ENCODE measurements around the gene FBXL5.

Gene FBXL5

GRCh38 chr4:15601862-15602261 is 53.3 kb downstream of the FBXL5 start:
- H3K79me1 ChIP-seq (replicated peaks; ENCODE audit: low read length, poor library complexity, severe bottlenecking): peaks cover 11% of the 10 kb centered on the region
- H3K27me3 ChIP-seq (ENCODE audit: control insufficient read depth in 1 of 2, insufficient read depth in 1 of 2, low read length in 2 of 2): no peaks in the 10 kb centered on the region
- no peak overlapping the region for H3K4me2 ChIP-seq (ENCODE audit: low read length, poor library complexity, severe bottlenecking)
- H2AFZ ChIP-seq (ENCODE audit: low read depth, low read length): no peak overlapping the region
- no peaks in the 10 kb centered on the region for H3K9me3 ChIP-seq (ENCODE audit: control insufficient read depth, low read length)
- no peak overlapping the region for H4K8ac ChIP-seq (ENCODE audit: low read length)
- no peak overlapping the region for H3K14ac ChIP-seq (ENCODE audit: low read length in 2 of 2)
- no peak overlapping the region for H3K18ac ChIP-seq (ENCODE audit: low read depth in 1 of 2, low read length in 2 of 2)
- no peak overlapping the region for H3K4ac ChIP-seq (ENCODE audit: low read depth in 1 of 2, low read length in 2 of 2)
- no peak overlapping the region for H2BK15ac ChIP-seq (ENCODE audit: low read depth, poor library complexity, severe bottlenecking)
- 75% methylated on average over 1 of the region's 2 CpGs for WGBS
- no peaks in the 10 kb centered on the region for H3K4me1 ChIP-seq (ENCODE audit: control insufficient read depth, insufficient read depth, low read depth, low read length)
- H4K91ac ChIP-seq (ENCODE audit: low read length): no peak overlapping the region
- peaks cover 14 to 91% of the 10 kb centered on the region in 2 experiments for H3K36me3 ChIP-seq (ENCODE audit: control insufficient read depth in 1 of 2, insufficient read depth in 2 of 2, low read depth in 1 of 2, low read length in 2 of 2)
- H2AK5ac ChIP-seq (ENCODE audit: low read length, severe bottlenecking): no peak overlapping the region
- no peak overlapping the region for H3K4me3 ChIP-seq (ENCODE audit: insufficient read depth in 1 of 2, low read depth in 1 of 2, low read length in 2 of 2)
- no peak overlapping the region for H3K23ac ChIP-seq (ENCODE audit: low read length in 2 of 2)
- no peak overlapping the region for H2BK120ac ChIP-seq (ENCODE audit: low read depth, low read length)
- H2BK5ac ChIP-seq (ENCODE audit: low read depth, low read length, poor library complexity, severe bottlenecking): no peak overlapping the region
- H2BK12ac ChIP-seq (ENCODE audit: low read length in 2 of 2): no peak overlapping the region
- no peak overlapping the region for H3K27ac ChIP-seq (ENCODE audit: low read length, poor library complexity, severe bottlenecking)
- no peak for DNase-seq
- no peak overlapping the region for H3K9ac ChIP-seq (ENCODE audit: low read length)

DNA sequence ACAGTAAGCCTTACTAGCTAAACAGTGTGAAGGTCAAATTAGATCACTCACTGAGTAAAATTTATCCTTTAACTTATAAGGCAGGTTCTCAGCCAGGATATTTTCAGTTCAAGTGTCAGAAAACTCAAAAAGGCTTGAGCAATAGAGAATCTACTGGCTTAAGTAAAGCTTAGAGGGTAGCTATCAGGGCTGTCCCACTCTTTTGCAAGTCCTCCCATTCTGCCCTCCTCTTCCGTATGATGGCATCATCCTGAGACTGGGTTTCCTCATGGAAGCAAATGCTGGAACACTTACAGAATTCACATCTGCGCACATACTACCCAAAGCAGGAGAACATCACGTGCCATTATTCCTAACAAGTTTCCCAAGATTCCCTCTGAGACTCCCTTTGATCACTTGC is 55.0 kb downstream of the FBXL5 start:
- no peak overlapping the region for H2AK5ac ChIP-seq (ENCODE audit: low read length, severe bottlenecking)
- H3K4me1 ChIP-seq (ENCODE audit: control insufficient read depth, insufficient read depth, low read depth, low read length): no peaks in the 10 kb centered on the region
- H2AFZ ChIP-seq (ENCODE audit: low read depth, low read length): no peak overlapping the region
- no peak overlapping the region for H2BK15ac ChIP-seq (ENCODE audit: low read depth, poor library complexity, severe bottlenecking)
- H3K79me1 ChIP-seq (replicated peaks; ENCODE audit: low read length, poor library complexity, severe bottlenecking): peaks cover 10% of the 10 kb centered on the region
- DNase-seq: no peak
- H4K8ac ChIP-seq (ENCODE audit: low read length): no peak overlapping the region
- no peak overlapping the region for H4K91ac ChIP-seq (ENCODE audit: low read length)
- H2BK120ac ChIP-seq (ENCODE audit: low read depth, low read length): no peak overlapping the region
- no peak overlapping the region for H3K9ac ChIP-seq (ENCODE audit: low read length)
- H3K14ac ChIP-seq (ENCODE audit: low read length in 2 of 2): no peak overlapping the region
- no peak overlapping the region for H3K18ac ChIP-seq (ENCODE audit: low read depth in 1 of 2, low read length in 2 of 2)
- WGBS: 96% methylated on average over 3 of the region's 3 CpGs
- no peak overlapping the region for H3K27ac ChIP-seq (ENCODE audit: low read length, poor library complexity, severe bottlenecking)
- no peak overlapping the region for H3K23ac ChIP-seq (ENCODE audit: low read length in 2 of 2)
- H2BK12ac ChIP-seq (ENCODE audit: low read length in 2 of 2): no peak overlapping the region
- H3K27me3 ChIP-seq (ENCODE audit: control insufficient read depth in 1 of 2, insufficient read depth in 1 of 2, low read length in 2 of 2): no peaks in the 10 kb centered on the region
- H3K4me2 ChIP-seq (ENCODE audit: low read length, poor library complexity, severe bottlenecking): no peak overlapping the region
- H3K4me3 ChIP-seq (ENCODE audit: insufficient read depth in 1 of 2, low read depth in 1 of 2, low read length in 2 of 2): no peak overlapping the region
- no peak overlapping the region for H2BK5ac ChIP-seq (ENCODE audit: low read depth, low read length, poor library complexity, severe bottlenecking)
- peaks cover 14 to 99% of the 10 kb centered on the region in 2 experiments for H3K36me3 ChIP-seq (ENCODE audit: control insufficient read depth in 1 of 2, insufficient read depth in 2 of 2, low read depth in 1 of 2, low read length in 2 of 2)
- H3K4ac ChIP-seq (ENCODE audit: low read depth in 1 of 2, low read length in 2 of 2): no peak overlapping the region
- H3K9me3 ChIP-seq (ENCODE audit: control insufficient read depth, low read length): no peaks in the 10 kb centered on the region

GRCh38 chr4:15598644-15599043 is 56.5 kb downstream of the FBXL5 start:
- H3K4ac ChIP-seq (ENCODE audit: low read depth in 1 of 2, low read length in 2 of 2): no peak overlapping the region
- no peak overlapping the region for H2BK120ac ChIP-seq (ENCODE audit: low read depth, low read length)
- no peaks in the 10 kb centered on the region for H3K4me1 ChIP-seq (ENCODE audit: control insufficient read depth, insufficient read depth, low read depth, low read length)
- no peak overlapping the region for H2AFZ ChIP-seq (ENCODE audit: low read depth, low read length)
- WGBS: 66% methylated on average over 4 of the region's 4 CpGs
- peak; percentile 83 for DNase-seq
- H2BK5ac ChIP-seq (ENCODE audit: low read depth, low read length, poor library complexity, severe bottlenecking): no peak overlapping the region
- peaks cover 17 to 99% of the 10 kb centered on the region in 2 experiments for H3K36me3 ChIP-seq (ENCODE audit: control insufficient read depth in 1 of 2, insufficient read depth in 2 of 2, low read depth in 1 of 2, low read length in 2 of 2)
- no peaks in the 10 kb centered on the region for H3K27me3 ChIP-seq (ENCODE audit: control insufficient read depth in 1 of 2, insufficient read depth in 1 of 2, low read length in 2 of 2)
- no peak overlapping the region for H2BK15ac ChIP-seq (ENCODE audit: low read depth, poor library complexity, severe bottlenecking)
- no peak overlapping the region for H2AK5ac ChIP-seq (ENCODE audit: low read length, severe bottlenecking)
- H3K23ac ChIP-seq (ENCODE audit: low read length in 2 of 2): no peak overlapping the region
- H4K91ac ChIP-seq (ENCODE audit: low read length): no peak overlapping the region
- no peaks in the 10 kb centered on the region for H3K9me3 ChIP-seq (ENCODE audit: control insufficient read depth, low read length)
- peaks cover 14% of the 10 kb centered on the region for H3K79me1 ChIP-seq (replicated peaks; ENCODE audit: low read length, poor library complexity, severe bottlenecking)
- no peak overlapping the region for H3K18ac ChIP-seq (ENCODE audit: low read depth in 1 of 2, low read length in 2 of 2)
- no peak overlapping the region for H3K14ac ChIP-seq (ENCODE audit: low read length in 2 of 2)
- H3K4me3 ChIP-seq (ENCODE audit: insufficient read depth in 1 of 2, low read depth in 1 of 2, low read length in 2 of 2): no peak overlapping the region
- H3K4me2 ChIP-seq (ENCODE audit: low read length, poor library complexity, severe bottlenecking): no peak overlapping the region
- H2BK12ac ChIP-seq (ENCODE audit: low read length in 2 of 2): no peak overlapping the region
- H3K27ac ChIP-seq (ENCODE audit: low read length, poor library complexity, severe bottlenecking): no peak overlapping the region
- H4K8ac ChIP-seq (ENCODE audit: low read length): no peak overlapping the region
- no peak overlapping the region for H3K9ac ChIP-seq (ENCODE audit: low read length)

- WGBS: 91% methylated on average over 3 of the region's 3 CpGs
- H3K4ac ChIP-seq (ENCODE audit: low read depth in 1 of 2, low read length in 2 of 2): no peak overlapping the region
Measured at GRCh38 chr4:15592799-15593198, 62.4 kb downstream of the FBXL5 start.

More at GRCh38 chr4:15592799-15593198, 62.4 kb downstream of the FBXL5 start:
- no peak overlapping the region for H2BK120ac ChIP-seq (ENCODE audit: low read depth, low read length)
- H3K9me3 ChIP-seq (ENCODE audit: control insufficient read depth, low read length): no peaks in the 10 kb centered on the region
- H3K4me2 ChIP-seq (ENCODE audit: low read length, poor library complexity, severe bottlenecking): no peak overlapping the region
- no peak overlapping the region for H3K4me3 ChIP-seq (ENCODE audit: insufficient read depth in 1 of 2, low read depth in 1 of 2, low read length in 2 of 2)
- H2BK12ac ChIP-seq (ENCODE audit: low read length in 2 of 2): no peak overlapping the region
- no peak overlapping the region for H3K14ac ChIP-seq (ENCODE audit: low read length in 2 of 2)
- no peaks in the 10 kb centered on the region for H3K27me3 ChIP-seq (ENCODE audit: control insufficient read depth in 1 of 2, insufficient read depth in 1 of 2, low read length in 2 of 2)
- peaks cover 6% of the 10 kb centered on the region for H3K79me1 ChIP-seq (replicated peaks; ENCODE audit: low read length, poor library complexity, severe bottlenecking)
- H2AFZ ChIP-seq (ENCODE audit: low read depth, low read length): no peak overlapping the region
- H2BK15ac ChIP-seq (ENCODE audit: low read depth, poor library complexity, severe bottlenecking): no peak overlapping the region
- no peak overlapping the region for H4K91ac ChIP-seq (ENCODE audit: low read length)
- H3K36me3 ChIP-seq (ENCODE audit: control insufficient read depth in 1 of 2, insufficient read depth in 2 of 2, low read depth in 1 of 2, low read length in 2 of 2): peaks cover 7 to 64% of the 10 kb centered on the region in 2 experiments
- no peak overlapping the region for H4K8ac ChIP-seq (ENCODE audit: low read length)
- no peak overlapping the region for H3K27ac ChIP-seq (ENCODE audit: low read length, poor library complexity, severe bottlenecking)
- H2BK5ac ChIP-seq (ENCODE audit: low read depth, low read length, poor library complexity, severe bottlenecking): no peak overlapping the region
- no peaks in the 10 kb centered on the region for H3K4me1 ChIP-seq (ENCODE audit: control insufficient read depth, insufficient read depth, low read depth, low read length)
- H2AK5ac ChIP-seq (ENCODE audit: low read length, severe bottlenecking): no peak overlapping the region
- H3K9ac ChIP-seq (ENCODE audit: low read length): no peak overlapping the region
- no peak overlapping the region for H3K23ac ChIP-seq (ENCODE audit: low read length in 2 of 2)
- no peak overlapping the region for H3K18ac ChIP-seq (ENCODE audit: low read depth in 1 of 2, low read length in 2 of 2)
- DNase-seq: no peak

Measured in mesenchymal stem cell (in vitro differentiated cells and primary cell).